ENCODE measurements around the gene SERTM1.

Gene SERTM1

DNA sequence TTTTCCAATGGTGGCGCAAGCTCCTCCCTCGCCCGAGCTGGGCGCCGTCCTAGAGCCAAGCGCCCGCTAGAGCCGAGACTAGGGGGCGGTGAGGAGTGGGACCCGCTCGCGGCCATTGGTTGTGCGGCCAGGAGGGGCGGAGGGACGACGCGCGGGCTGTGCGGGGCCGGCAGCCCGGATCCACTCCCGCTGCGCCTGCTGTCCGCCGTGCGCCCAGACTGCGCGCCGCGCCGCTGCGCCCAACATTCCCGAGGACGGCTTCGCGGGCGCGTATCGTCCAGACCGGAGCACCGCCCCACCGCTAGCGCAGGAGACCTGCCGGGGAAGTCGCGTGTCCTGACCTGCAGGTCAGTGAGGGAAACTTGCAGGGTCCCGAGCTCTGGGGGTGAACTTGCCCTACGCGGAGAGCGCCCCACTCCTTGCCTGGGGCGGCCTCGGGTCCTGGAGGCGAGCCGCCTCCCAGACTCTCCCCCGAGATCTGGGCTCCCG, at the start of gene SERTM1:
Gene SERTM1, plus strand, starts transcription at position 183 of the 489 bp plus-strand sequence. CDS start 21,059 bp downstream, outside the sequence.
- no peak for DNase-seq

DNA sequence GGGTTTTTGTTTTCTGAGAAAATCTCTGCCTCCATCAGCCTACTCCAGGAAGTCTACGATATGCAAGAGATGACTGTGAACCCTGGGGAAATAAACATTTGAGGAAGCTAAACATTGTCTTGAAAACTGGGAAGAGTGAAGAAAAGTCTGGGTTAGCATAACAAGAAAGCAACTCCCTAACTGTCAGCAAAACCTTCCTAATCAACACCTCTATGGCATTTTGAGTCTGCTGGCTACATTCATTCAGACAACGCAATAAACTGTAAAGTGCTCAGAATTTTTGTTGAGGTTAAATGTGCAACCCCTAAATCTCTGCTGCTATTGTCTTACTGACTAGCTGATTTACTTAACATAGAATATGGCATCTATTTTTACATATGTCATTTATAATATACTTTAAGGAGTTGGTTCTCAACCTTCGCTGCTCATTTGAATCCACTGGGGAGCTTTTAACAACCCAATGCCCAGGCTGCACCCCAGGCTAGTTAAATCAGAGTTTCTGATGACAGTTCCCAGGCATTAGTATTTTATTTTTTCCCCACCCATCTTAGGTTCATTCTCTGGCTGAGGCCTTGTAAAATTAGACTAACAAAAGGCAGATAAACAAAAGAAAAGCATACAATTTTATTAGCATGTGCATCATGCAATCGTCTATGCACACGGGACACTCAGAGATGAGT, 45.3 kb upstream of the SERTM1 start:
- no peak for DNase-seq

DNA sequence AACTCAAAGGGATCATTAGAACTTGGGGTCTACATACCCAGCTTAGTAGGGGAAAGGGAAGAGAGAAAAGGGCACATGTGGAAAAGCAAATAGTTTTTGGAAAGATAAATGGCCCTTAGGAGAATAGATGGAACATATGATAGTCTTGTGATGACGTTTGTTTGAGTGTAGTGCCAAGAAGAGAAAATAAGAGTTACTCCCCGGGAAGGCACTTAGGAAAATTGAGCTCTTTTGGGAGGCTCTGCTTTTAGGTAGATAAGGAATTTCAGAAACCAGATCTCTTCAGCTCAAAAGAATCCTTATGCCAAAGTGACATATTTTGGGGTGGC, 44.8 kb upstream of the SERTM1 start:
- DNase-seq: no peak

DNA sequence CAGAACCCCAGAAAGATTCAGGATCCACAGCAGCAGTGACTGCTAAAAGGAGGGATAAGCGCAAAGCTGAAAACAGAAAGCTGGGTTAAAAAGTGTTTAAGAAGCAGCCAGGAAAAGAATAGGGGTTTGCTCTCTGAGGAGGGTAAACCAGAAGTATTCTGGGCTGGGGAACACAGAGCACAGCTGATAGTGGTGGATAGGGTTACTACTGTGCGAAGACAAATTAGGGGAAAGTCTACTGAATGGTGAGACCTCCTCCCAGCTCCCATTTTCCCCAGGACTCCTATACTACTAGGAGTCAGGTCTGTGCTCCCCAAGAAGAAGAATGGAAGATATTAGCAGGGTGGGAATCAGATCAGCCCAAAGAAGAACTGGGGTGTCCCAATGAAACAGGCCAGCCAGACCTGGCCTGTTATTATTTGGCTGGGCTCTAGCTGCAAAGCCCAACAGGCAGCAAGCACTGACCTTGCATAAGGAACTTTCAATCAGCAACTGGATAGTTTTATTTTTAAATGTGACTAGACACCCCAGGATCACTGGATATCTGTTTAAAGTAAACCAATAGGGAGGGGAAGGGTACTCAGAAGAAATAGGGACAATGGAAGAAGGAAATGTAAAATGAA, 43.5 kb upstream of the SERTM1 start:
- no peak for DNase-seq

DNA sequence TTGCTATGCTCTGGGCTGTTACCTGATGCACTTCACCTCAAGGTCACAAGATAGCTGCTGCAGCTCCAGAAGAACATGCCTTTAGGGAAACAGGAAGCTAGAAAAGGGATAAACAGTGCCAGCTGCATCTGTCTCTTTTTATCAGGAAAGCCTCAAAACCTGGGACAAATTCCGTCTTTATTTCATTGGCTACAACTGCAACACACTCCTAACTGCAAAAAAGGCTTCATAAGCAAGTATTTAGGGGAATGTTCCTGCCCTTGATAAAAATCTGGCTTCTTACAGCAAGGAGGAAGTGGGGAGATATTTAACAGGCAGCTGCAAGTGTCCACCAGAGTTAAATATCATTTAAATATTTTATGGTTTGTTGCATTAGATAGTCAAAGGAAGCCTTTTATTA, 34.2 kb upstream of the SERTM1 start:
- DNase-seq: no peak

DNA sequence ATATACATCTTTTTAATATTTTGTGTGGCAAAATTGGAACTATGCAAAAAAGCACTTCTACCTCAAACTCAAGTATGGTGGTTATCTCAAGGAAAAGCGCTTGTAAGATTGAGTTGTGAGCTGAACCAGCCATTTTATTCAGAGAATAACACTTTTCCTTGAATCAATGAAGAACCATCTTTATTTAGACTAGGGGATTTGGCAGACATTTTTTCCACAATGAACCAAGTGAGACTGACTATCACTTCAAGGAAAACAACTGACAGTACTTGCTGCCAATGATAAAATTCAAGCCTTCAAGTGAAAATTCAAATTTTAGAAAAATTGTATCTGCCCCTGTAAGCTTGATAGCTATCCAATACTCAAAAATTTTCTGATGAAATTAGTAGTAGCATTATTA, 23.2 kb upstream of the SERTM1 start:
- no peak for DNase-seq

DNA sequence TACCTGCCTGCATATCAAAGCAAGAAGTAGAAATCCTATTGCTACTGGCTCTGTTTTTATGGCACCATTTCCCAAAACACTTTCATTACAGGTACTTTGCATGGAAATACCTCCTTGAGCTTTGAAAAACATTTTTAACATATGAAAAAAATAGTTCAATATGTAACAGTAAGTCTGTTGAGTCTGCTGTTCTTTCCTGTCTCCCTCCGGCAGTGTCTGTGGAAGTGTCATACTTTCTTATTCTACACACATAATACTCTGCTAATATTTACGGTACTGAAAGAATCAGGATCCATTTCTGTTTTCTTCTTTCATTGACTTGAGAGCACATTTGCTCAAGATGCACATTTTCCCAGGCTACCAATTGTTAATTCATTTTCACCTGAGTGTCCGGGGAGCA, 8.2 kb upstream of the SERTM1 start:
- DNase-seq: no peak

DNA sequence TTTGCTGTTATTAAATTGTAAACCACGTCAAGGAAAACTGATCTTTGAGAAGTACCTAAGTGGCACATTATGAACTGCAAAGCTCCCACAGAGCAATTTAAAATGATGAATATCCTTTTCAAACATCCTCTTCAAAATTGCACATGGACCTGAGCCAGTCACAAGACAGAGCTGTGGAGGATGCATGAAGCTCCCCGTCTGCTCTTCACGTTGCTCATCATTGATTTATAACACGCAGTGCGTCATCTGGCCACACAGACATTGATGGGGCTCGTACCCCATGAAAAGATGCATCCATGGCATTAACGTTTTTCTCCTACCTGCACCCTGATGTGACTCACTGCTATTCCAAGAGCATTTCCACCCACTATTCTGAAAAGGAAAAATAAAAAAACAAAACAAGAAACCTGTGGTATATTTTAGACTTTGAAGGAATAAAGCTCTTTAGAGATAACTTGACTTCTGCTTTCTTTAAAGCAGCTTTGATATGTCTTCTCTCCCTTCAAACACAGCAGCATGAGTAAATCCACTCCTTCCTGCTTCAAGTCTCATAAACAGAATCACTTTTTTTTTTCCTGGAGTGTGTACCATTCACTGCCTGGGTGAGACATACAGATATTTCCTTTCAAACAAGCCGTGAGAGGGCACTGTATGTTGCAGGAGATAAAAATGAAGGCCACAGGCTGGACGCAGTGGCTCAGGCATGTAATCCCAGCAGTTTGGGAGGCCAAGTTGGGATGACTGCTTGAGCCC, 7.2 kb upstream of the SERTM1 start:
- DNase-seq: no peak

DNA sequence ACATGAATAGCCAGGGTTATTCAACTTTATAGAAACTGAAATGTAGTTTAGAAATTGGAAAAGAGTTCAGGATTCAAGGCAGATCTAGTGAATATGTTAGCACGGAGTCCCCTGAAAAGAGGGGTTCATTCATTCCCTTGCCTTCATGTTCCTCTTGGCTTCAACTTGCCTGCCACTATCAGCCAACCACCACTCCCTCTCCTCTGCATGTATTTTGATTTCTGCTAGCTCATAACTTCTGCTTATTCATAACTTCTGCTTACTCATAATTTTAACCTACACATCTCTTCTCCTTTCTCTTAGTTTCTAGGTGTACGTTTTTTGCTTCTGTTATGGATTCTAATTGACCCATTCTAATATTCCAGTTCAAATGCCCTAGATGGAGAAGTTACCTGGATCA, 5.5 kb upstream of the SERTM1 start:
- no peak for DNase-seq

DNA sequence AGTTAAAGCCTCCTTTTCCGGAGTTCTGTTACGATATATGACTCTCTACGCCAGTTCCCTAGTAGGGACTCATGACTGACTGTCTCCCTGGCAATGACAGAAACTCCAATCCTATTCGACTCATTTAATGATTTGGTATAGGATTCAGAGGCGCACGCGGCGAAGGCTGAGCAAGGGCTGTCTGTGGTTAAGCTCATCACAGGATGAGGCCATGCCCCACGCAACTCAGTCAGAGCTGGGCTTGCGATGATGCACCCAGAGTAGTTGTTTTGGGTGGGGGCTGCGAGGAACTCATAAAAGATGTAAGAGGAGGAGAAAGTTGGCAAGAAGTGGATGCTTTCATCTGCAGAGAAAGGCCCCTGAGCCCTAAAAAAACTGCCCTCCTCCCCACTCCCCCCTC, 468 bp upstream of the SERTM1 start:
- no peak for DNase-seq

DNA sequence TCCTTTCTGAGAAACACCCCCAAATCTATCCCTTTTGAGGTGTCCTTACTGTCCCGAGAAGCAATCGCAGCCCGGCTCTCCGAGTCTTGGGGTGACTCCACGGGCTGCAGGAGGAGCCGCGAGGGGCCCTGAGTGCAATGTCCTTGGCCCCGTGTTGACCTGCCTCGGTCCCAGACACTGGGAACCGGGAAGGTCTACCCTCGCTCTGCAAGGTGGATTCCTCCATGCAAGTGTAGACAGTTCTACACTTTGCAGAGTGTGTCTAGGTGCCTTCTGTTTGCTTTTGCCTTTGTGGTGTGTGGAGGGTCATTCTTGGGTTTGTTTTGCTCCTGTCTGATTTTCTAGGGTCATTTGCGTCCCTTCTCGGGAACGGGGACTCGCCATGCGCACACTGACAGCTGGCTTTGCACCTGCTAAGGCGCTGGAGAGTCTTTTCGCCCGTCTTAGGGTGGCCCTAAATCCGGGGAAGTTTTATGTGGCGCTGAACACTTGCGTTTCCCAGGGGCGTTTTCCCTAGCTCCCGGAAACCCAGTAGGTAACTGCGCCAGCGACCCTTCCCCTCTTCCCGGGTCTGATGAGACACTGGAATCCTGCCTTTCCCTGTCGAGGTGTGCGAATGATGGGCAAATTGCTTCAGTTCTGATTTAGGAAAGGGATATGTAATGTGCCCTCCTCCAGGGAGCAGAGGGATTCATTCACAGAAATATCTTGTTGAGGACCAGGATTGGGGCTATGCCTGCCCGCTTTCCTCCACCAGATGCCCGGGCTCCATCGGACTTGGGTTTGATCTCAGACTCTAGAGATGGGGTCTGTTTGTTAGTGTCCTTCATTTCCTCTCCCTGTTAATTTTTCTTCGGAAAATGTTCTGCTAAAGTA, 755 bp downstream of the SERTM1 start:
- DNase-seq: no peak

DNA sequence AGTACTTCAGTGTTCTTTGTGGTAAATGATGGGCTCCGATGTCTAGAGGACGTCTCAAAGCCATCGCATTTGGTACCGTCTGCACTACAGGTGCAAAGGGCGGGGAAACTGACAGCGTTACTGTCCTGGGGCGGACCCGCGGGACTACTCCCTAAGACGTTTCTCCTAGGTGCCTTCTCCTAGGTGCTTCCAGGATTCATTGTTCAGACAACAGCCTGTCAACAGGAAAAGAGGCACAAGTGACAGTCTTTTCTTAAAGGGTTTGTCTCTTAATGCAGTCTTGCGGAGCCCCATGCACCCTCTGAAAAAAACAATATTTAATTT, 1.4 kb downstream of the SERTM1 start:
- no peak for DNase-seq

DNA sequence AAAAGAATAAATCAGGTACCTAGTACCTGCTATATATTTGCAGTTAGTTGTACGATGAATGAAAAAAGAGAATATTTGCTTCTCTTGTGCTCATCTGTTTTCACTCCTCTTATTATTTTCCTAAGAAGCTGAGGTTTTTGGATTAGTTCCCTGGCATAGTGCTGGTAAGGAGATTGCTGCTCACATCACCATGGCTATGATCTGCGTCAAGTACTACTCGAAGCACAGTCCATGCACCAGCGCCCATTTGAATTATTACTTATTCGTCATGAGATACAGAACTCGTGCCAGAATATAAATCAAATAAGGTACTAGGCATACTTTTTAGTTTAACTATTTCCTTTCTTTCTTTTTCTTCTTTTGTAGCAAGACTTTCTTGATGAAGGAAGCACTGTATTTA, 7.1 kb downstream of the SERTM1 start:
- DNase-seq: no peak

DNA sequence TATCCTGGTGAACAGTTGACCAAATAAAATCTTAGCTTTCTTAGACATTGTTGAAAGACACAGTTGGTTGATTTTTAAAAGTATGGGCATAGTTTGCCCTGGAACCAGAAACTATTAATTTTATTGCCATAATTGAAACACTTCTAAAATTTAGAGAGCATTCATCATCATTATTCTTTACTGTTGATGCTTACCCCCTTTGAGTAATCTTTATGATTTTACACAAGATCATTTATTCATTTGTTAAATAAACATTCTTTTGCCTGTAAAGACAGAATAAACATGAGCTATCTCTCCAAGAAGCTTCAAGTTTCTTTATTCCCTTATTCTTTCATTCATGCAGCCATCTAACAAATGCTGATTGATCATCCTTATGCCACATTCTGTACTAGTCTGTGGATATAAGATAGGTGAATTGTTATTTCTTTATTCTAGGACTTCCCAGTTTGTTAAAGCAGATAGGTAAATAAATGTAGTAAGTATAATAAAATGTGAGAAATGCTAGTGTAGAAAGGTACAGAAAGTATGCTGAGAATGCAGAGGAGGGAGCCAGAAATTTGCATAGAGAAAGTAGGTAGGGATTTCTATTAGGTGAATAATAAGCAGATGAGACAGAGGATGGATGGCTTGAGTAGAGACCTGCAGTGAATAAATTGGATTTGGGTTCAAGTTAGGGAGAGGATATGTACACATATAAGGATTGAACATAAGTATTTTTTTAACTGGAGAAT, 8.2 kb downstream of the SERTM1 start:
- DNase-seq: no peak

DNA sequence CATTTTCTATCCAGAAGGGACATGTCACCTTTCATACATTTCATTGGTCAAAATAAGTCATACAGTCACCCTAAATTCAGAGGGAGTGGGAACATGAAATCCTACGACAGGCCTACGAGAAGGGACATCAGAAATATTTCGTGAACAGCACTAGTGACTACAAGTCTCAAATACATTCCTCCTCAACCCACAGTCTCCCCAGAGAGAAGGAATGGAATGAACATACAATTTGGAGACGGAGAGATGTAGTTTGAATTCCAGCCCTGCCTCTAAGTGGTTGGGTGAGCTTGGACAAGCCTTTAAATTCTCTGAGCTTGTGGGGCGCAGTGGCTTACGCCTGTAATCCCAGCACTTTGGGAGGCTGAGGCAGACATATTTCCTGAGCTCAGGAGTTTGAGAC, 9.9 kb downstream of the SERTM1 start:
- DNase-seq: no peak

DNA sequence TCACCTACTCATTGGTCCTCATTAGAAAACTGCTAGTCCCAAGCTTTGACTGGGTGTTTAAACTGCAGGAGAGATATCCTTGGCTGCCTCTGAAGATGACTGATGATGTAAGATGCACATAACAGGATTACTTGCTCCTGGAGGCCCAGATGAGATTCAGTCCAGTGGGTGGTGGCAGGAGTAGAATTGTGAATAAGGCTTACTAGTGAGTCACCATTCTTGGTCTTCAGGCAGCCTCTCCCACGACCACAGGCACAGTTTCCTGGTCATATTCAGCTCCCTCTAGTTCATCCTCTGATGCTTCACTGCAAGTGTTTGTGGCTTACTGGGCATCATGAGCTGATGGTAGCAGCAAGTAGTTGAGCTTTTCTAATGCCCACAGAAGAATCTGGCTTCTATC, 12.1 kb downstream of the SERTM1 start:
- no peak for DNase-seq

DNA sequence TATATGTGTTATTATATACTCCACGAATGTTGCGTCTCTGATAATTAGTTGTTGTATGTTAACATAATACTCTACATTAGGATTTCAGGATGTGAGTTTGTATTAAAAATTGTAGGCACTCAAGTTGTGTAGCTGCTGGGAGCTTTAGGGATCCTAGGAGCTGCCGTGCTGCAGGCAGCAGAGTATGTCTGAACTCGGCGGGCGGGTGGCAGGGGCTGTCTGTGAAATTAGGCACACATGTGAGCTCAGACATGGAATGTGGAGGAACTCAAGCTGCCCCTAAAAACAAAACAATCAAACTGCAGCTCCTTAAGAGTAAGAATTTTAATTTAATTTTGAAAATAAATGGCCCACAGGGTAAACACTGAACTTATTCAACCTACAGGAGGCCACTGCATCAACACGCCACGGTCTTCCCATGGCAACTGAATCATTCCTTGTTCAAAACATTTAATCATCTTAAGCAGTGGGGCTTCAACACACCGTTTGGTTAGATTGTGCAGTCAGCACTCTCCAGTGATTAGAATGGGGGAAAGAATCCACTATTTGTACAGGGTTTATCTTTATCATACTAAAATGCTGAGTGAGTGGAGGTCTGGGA, 22.7 kb downstream of the SERTM1 start:
- DNase-seq: no peak

DNA sequence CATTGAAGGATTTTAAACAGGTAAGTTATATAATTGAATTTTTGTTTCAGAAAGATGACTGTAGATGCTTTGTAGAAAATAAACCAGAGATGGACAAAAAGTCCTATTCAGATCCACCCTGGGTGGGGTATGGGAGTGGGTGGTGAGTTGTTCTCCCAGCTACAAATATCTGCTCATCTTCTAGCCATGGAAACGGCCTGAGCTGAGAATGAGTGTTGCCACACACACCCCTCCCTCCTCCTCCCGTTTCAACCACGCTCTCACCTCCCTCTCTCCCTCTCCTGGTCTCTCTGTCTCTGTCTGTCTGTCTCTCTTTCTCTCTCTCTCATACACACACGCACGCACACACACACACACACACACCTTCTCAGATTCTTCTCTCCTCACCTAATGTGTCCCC, 26.4 kb downstream of the SERTM1 start:
- DNase-seq: no peak

DNA sequence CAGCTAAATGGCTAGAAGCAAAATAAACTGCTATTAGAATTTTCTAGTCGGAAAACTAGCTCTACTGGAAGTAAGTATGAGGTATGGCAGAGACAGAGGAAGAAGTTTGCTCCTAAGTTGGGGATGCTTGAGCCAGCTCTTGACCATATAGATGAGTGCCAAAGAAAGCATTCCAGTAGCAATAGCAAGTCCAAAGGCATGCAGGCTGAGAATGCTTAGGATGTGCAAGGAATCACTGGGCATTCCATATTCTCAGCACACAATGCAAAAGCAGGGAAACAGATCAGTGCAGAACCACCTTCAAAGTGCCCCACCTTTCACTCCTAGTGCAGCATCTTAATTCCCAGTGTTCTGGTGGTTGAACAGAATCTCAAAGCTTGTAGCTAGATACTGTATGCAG, 32.9 kb downstream of the SERTM1 start:
- no peak for DNase-seq

DNA sequence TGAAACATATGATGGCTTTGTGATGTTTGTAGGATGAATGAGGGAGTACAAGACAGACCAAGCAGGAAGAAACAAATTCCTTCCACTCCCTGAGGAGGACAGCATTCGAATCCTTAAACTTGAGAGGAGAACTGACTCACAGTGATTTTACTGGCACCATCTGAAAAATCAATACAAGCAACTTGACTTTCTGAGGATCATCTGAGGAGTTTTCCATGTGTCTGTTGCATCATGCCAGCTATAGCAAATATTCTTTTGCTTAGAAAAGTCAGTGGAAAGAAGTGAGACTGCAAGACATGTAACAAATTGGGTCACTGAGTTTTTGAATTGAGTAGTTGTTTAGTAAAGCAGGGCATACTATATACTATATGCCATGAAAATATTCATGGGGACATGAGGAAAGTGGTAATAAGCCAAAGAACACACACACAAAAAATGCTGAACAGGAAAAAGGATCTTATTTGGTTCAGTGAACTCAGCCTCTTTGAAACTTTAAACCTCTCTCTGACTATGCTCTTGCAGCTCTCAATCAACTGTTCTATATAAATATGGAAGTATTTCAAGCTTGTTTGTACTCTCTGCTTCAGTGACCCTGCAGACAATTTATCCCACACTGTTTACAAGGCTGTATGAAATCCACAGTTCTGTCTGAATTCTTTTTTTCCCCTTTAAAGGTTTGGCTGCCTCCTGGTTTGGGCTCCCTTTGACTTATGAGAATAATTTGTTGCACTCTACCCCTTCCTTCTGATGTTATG, 35.5 kb downstream of the SERTM1 start:
- no peak for DNase-seq

DNA sequence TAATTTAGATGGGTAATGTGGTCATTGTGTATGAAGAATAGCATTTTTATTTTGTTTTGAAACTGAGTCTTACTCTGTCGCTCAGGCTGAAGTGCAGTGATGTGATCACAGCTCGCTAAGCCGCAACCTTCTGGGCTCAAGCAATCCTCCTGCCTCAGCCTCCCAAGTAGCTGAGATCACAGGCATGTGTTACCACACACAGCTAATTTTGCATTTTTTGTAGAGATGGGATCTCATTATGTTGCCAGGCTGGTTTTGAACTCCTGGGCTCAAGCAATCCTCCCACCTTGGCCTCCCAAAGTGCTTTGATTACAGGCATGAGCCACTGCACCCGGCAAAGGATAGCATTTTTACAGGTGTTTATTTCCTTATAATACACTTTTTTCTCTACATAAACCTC, 36.6 kb downstream of the SERTM1 start:
- no peak for DNase-seq

DNA sequence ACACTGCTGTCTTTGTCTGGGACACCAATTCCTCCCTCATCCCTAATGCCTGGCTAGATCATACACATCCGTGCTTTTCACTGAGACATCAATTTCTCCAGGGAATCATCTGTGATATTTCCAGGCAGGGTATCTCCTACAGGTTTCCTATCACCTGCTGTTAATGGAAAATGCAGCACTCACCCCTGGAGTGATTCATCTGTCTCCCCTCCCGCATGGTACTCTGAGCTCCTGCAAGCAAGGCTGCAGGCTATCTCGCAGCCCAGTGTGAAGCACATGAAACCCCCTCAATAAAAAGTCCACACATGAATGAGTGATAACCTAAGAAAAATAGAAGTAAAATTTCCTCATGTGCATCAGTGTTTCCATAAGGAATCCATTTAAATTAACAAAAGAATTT, 38.5 kb downstream of the SERTM1 start:
- DNase-seq: no peak
